Hindlimb muscle (tissue), 1 donor: ENCODE results near the gene MPIG6B. TPM values are rescaled to one million over a fixed set of nuclear protein-coding genes. Genes with fewer than 3 reads are reported as not detected.
"Not testable (repeated sequence)": the region's sequence is repeated elsewhere in the genome, so short reads cannot be mapped to it uniquely, and the experiment has no call there.

Source experiments
- DNase-seq: peaks from one replicate; pipeline ENCODE4 v3.0.0-alpha.2; 2013
- polyA plus RNA-seq: library from polyadenylated mRNA; unstranded; fragments of 120-200 nt; gene quantifications from one replicate; pipeline ENCODE4 v1.2.1, GENCODE V29; 2013; ENCODE audit not compliant: insufficient read length

The MPIG6B gene
- polyA plus RNA-seq, 1 donor, result 0.71 TPM

GRCh38 chr6:31701666-31702404, 21.3 kb upstream of the MPIG6B start:
- DNase-seq, result peak; percentile 60

DNA sequence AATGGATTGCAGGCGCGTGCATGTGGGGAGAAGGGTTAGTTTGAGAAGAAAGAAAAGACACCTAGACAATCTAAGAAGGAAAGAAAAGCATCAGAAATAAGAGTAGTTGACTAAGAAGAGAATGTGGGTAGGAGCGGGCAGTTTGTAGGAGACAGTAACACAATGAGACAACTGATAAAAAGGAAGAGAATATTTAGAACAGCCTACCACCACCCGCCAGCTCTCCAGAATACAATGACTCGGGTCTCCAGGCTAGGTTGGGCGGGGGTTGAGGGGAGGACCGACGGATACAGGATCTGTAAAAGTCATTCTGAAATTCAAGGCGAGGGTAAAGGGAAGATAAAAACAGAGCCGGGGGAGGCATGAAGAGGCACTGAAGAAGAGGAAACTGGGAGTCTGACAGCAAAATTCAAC, 20.8 kb upstream of the MPIG6B start:
- no peak for DNase-seq

DNA sequence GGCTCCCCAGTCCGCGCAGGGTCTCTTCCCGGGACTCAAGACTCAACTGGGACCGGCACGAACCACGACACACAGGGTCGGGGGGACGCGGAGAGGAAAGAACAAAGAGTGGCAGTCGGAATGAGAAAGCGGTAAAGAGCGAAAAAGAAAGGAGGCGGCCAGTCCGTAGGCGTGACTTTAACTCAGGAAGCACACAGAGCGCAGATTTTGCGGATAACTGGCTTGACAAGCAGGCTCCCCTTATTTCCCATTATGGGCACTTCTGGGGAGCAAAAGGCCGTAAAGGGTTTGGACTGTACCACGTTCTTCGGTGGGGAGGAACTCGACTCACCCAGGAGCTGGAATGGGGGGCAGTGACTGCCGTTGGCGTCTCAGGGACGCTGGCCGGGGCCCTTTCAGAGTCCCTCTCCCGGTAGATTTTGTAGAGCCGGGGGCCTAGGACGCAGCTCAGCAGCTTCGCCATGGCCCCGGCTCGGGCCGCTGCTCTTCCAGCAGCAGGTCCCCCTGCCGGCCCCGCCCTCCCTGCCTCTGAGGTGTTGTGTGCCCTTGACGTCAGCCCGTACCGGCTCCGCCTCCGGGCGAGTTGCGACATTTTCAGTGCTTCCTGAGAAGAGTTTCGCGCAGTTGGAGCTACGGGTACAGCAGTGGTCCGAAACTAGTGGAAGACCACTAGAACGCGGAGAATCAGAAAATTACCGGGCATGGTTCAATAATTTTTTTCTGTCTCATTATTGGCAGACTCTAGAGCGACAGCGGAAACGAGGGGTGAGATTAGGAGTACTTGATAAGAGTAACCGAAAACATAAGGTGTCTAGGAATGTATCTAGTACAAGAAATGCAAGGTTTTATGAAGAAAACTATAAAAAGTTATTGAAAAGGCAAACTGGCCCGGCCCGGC, 20.1 kb upstream of the MPIG6B start, which contains the start of gene ABHD16A:
Gene ABHD16A, minus strand, starts transcription at position 506 of the 898 bp plus-strand sequence. Its CDS starts 43 bp downstream, at position 463.
- DNase-seq, result peak; percentile 99

DNA sequence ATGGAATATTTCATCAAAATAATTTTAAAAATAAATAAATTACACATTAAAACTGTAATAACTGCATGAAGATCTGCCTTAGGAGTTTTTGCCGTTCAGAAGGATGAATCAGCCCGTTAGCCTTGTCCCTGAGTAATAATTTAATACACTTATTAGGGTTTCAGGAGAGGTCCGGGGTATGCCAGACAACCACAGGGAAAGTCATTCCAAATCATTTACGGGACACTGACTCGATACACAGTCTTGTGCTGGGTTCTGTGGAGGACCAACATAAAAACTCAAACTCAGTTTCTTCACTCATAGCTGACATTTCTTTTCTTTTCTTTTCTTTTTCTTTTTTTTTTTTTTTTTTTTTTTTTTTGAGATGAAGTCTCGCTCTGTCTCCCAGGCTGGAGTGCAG, 17.2 kb upstream of the MPIG6B start:
- no peak for DNase-seq

GRCh38 chr6:31706599-31706998, 16.6 kb upstream of the MPIG6B start, which contains the start of gene LY6G6F:
TSS of gene LY6G6F (plus strand) at chr6:31706866. CDS start at chr6:31706907, 41 bp downstream.
- no peak for DNase-seq

DNA sequence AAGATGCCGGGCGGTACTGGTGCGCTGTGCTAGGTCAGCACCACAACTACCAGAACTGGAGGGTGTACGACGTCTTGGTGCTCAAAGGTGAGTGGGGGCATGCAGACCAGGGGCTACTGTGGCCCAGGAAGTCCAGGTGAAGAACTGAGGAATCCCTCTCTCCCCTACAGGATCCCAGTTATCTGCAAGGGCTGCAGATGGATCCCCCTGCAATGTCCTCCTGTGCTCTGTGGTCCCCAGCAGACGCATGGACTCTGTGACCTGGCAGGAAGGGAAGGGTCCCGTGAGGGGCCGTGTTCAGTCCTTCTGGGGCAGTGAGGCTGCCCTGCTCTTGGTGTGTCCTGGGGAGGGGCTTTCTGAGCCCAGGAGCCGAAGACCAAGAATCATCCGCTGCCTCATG, 15.5 kb upstream of the MPIG6B start:
- no peak for DNase-seq

DNA sequence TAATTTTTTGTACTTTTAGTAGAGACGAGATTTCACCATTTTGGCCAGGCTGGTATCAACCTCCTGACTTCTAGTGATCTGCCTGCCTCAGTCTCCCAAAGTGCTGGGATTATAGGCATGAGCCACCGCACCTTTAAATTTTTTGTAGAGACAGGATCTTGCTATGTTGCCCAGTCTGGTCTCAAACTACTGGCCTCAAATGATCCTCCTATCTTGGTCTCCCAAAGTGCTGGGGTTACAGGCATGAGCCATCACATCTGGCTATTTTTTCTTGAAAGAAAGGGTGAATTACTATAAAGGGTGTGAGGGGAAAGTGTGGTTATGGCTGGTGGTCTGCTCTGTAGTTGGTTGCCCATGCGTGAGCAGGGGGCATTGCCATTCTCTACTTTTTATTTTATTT, 14.9 kb upstream of the MPIG6B start:
- DNase-seq, result no peak

DNA sequence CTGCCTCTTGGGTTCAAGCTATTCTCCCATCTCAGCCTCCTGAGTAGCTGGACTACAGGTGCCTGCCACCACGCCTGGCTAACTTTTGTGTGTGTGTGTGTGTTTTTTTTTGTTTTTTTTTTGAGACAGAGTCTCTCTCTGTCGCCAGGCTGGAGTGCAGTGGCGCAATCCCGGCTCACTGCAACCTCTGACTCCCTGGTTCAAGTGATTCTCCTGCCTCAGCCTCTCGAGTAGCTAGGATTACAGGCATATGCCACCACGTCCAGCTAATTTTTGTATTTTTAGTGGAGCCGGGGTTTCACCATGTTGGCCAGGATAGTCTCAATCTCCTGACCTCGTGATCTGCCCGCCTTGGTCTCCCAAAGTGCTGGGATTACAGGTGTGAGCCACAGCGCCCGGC, 14.0 kb upstream of the MPIG6B start:
- not testable (repeated sequence) for DNase-seq

- DNase-seq, result no peak
These were observed 12.5 kb upstream of the MPIG6B start for GRCh38 chr6:31710523-31711219.

- no peak for DNase-seq
These were observed 11.9 kb upstream of the MPIG6B start for GRCh38 chr6:31711233-31711632.

GRCh38 chr6:31712296-31712695, 10.9 kb upstream of the MPIG6B start:
- no peak for DNase-seq

DNA sequence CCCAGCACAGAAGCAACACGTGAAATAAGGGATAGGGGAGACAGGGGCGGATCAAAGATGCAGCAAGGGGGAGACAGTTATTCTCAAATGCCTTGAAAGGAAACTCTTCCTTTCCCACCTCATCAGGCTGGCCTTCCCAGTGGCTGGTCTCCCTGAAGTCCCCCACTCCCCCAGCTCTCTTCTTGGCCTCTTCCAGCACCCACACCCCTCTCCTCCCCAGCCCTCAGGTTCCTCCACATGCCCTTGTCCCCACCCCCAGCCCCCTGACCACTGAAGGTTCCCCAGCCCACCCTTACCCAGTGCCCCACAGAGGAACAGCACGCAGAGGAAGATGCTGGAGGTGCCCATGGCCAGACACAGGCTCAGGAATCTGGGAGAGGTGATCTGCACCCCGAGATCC, 9.7 kb upstream of the MPIG6B start:
- DNase-seq, result no peak

DNA sequence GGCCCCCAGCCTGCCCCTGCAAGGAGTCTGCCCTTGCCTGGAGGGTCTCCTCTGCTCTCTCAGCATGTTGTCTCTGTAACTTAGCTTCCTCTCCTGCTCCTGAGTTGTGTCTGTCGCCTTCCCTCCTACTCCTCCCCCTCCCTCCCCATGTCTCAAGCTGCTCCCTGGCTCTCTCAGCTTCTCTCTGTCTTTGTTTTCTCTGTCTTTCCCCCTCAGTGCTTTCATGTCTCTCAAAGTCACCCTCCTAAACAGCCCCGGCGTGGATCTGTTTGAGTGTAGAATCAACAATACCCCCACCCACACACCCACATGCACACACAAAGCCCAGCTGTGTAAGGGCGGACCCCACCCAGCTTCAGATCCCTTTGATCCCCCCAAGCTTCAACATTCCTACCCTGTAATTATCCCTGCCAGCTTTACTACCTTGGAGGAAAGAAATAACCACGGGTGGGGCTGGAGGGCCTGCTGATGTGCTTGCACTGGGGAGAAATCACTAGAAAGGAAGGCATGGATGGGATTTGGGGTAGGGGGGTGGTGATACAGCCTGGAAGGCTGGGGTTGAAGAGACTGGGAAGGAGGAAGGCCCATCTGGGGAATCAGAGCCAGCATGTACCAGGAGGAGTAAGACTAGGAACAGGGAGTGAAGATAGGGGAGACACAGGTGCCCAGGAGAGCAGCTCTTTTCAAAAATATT, 9.0 kb upstream of the MPIG6B start:
- DNase-seq, result no peak

- DNase-seq, result no peak
These were observed 7.9 kb upstream of the MPIG6B start, which contains the start of gene LY6G6D for GRCh38 chr6:31715022-31715958. TSS of gene LY6G6D (plus strand) at chr6:31715348. CDS start at chr6:31715356, 8 bp downstream.

GRCh38 chr6:31717499-31718222, 5.5 kb upstream of the MPIG6B start:
- no peak for DNase-seq

DNA sequence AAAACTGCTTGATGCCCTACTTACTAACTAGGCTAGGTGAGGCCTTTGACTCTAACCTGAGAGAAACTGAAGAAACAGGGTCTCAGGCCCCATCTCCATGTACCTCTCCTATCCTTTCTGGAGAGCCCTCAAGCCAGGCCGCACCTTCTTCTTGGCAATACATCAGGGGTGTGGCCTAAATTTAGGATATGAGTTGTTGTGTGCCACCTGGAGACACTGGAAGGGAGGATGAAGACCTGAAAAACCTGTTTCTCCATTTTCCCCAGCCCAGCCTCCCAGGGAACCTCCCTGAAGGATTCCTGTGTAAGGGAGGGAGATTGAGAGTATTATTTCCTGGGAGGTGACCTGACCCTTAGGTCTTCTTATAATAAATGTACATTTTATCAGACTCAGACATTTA, 4.9 kb upstream of the MPIG6B start:
- DNase-seq, result no peak

DNA sequence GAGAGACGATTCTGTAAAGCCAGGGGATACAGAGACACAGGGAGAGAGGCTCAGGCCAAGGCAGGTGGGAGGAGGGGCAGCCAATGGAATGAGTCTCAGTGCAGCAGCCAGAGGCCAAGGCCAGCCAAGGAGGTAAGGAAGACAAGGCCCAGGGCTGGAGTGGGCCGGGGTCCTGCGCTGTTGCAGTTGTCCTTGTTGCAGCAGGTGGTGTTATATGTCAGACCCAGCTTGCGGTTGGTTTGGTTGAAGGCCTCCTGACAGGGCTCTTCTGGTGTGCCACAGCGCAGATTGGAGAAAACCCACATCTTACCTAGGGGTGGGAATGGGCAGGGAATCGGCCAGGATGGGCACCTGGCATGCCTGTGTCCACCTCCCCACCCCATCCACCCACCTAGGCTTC, 4.2 kb upstream of the MPIG6B start:
- DNase-seq, result no peak

DNA sequence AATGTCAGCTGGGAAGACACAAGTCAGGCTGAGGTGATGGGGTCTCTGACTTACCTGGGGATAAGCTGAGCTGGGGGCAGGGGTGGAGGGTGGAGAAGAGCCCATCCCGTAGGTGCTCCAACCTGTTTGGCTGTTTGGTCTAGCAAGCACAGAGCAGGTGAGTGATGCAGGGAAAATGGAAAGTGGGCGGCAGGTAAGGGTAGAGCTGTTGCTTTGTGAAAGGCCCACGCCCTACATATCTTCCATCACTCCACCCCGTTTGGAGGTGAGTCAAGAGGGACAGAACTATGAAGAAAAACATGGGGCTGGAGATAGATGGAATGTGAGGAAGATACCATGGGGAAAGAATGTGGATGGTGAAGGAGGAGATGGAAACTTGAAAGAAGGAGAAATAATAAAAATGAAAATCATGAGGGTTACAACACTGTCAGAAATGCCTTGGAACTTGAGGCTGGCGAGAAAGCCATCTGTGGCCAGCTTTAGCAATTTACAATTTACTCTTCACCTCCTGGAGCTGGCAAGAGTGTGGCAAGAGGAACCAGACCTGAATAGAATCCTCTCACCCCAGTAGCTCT, 2.9 kb upstream of the MPIG6B start:
- no peak for DNase-seq

DNA sequence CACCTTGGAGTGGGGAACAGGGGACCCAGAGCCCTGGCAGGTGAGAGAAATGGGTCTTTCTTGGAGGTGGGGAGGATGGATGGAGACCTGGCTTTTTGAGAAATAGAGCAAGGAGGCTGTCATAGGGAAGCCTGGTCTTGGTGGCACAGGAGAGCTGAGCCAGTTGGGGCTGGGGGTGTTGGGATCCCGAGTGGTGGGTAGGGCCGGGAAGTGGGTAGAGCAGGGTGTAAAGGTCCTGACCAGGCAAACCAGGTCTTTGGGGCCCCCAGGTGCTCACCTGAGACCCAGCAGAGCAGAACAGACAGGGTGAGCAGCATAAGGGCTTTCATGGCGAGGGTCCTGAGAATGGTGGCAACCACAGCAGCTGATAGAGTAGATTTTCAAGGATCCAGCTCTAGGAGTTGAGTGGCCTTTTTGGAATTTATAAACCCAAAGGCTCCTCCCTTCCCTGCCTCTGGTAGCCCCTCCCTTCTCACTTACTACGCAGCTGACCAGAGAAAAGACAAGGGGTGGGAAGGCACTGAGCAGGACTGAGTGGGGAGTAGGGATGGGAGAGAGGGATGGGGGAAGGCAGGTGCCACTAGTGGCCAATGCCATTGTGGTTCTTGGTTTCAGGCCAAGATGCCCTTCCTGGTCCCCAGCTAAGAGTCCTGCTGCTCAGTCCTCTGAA, 1.7 kb upstream of the MPIG6B start, which contains the start of gene LY6G6C:
Gene LY6G6C, minus strand, starts transcription at position 396 of the 670 bp plus-strand sequence. Its CDS starts 67 bp downstream, at position 329.
- no peak for DNase-seq
